NK-92 (cell line): ENCODE results near the gene EPYC.

ENCODE experiments used
- DNase-seq: peaks from one replicate; lab custom pipeline; 2025; ENCODE audit not compliant: unreplicated experiment; lab: John Stamatoyannopoulos, UW

The EPYC gene, protein sequence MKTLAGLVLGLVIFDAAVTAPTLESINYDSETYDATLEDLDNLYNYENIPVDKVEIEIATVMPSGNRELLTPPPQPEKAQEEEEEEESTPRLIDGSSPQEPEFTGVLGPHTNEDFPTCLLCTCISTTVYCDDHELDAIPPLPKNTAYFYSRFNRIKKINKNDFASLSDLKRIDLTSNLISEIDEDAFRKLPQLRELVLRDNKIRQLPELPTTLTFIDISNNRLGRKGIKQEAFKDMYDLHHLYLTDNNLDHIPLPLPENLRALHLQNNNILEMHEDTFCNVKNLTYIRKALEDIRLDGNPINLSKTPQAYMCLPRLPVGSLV

GRCh38 chr12:91004872-91005271, at the start of gene EPYC:
TSS of gene EPYC (minus strand) at chr12:91004972. CDS start at chr12:91002565, 2,407 bp downstream.
- DNase-seq: no peak

- no peak for DNase-seq
Measured at GRCh38 chr12:91053951-91054715, 49.4 kb upstream of the EPYC start.

DNA sequence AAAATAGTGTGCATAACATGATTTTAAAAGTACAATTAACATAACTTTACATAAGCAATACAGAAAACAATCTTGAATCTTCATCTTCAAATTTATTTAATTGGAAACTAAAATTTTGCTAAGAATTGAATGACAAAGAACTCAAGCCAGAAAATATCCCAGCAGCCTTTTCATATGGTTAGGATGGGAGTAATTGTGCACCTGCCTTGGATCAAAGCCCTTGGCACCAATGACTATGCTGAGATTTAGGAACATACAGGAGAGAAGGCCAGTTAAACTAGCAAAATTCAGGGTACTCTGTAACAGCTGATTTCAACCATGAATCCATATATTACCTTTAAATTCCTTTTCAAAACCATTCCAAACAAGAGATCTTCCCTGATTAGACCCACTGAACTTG, 47.3 kb upstream of the EPYC start:
- DNase-seq: no peak

DNA sequence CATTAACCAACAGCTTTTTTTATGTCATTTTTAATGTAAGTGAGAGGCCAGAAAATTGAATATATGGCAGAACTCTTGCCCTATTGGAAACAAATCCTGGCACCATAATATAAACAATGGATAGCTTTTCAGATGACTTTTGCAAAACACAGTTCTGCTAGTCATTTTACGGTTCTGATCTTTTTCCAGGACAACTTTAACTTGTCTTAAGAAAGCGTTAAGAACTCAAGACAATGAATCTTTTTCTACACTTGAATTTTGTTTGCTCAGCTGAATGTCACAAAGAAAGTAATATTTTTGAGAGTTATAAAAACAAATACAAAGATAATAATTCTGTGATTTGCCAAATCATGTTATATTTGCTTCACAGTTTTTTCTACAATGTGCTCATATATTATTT, 39.8 kb upstream of the EPYC start:
- DNase-seq: no peak

- DNase-seq: no peak
Measured at GRCh38 chr12:91043408-91043807, 38.6 kb upstream of the EPYC start.

DNA sequence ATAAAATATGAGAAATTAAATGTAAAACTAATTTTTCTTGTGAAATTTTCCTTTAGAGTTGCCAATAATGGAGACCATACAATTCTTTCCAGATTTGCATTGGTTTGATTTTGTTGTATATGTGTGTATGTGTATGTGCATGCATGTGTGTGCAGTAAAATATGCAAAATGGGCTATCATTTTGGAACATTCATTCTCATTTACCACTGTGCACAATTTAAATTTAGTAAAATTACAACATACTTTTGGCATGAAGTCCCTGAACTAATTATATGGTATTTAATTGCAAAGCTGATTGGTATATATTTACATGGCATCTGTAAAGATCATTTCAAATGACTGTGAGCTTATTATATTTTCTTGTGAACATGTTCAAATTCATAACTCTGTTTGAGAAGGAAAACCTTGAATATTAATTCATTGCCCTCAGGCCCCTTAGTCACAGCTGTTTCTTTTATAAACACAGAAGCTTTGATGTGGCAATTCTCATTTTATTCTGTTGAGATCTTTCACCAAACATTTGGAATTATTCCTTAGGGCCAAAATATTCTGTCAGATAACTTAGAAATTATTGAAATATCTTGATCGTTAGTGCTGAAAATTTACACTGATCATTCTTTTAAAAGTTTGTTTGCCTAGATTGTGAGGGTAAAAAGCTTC, 35.5 kb upstream of the EPYC start:
- DNase-seq: no peak

GRCh38 chr12:91037276-91037675, 32.5 kb upstream of the EPYC start:
- DNase-seq: no peak

- DNase-seq: no peak
Measured at GRCh38 chr12:91033251-91033650, 28.5 kb upstream of the EPYC start.

GRCh38 chr12:91023326-91024004, 18.7 kb upstream of the EPYC start:
- DNase-seq: no peak

GRCh38 chr12:91021076-91021475, 16.3 kb upstream of the EPYC start:
- DNase-seq: no peak

DNA sequence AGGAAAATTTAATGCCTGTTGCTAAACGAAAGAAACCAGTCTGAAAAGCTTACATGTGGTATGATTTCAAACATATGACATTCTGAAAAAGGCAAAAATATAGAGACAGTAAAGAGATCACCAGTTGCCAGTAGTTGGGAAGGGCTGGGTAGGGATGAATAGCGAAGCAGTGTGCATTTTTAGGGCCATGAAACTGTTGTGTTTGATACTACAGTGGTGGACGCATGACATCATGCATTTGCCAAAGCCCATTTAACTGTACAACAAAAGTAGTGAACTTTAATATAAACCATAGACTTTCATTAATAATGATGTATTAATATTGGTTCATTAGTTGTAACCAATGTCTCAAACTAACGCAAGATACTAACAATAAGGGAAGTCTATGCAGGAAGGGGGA, 14.7 kb upstream of the EPYC start:
- no peak for DNase-seq

DNA sequence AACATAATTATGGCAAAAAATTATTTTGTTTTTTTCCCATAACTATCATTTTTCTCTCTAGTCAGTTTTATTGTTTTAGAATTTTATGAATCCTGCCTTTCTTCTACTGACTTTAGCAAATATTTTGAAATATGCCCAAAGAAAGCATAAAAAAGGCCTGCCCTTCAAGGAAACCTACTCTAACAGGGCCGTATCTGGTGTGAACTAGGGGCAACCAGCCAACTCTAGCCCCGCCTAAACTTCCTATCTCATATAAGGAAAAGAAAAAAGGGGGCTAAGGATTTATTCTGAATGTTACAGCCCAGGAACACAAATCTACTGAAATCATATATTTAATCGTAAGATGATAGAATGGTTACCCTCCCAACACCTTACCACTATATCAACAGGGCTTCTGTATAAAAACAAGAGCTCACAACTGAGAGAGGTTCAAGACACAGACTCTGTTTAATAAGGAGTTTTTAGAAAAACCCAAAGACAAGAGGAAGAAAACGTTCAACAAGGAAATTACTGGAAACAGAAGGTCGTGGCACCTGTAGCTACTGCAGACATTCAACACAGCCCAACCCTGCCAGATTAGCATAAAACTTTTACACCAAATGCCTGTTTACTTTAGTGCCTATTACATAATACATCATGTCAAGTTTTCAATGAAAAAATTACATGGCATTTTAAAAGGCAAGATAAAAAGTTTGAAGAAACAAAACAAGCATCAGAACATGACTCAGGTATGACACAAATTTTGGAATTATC, 12.9 kb upstream of the EPYC start:
- no peak for DNase-seq

DNA sequence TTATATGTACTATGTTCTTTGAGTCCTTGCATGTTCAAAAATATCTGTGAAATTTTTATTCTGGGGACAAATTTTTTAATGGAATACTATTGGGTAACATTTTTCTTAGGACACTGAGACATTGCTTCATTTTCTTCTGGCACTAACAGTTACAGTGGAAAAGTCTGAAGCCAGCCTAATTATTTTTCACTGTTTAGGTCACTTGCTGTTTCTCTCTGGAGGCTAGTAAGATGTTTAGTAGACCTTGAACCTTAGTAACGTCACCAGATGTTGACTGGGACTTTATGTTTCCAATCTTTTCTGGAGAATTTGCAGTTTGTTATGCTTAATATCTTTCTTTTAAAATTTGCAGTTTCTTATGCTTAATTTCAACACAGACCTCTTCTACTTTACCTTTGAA, 12.3 kb upstream of the EPYC start:
- no peak for DNase-seq

GRCh38 chr12:91009319-91009950, 4.7 kb upstream of the EPYC start:
- no peak for DNase-seq

DNA sequence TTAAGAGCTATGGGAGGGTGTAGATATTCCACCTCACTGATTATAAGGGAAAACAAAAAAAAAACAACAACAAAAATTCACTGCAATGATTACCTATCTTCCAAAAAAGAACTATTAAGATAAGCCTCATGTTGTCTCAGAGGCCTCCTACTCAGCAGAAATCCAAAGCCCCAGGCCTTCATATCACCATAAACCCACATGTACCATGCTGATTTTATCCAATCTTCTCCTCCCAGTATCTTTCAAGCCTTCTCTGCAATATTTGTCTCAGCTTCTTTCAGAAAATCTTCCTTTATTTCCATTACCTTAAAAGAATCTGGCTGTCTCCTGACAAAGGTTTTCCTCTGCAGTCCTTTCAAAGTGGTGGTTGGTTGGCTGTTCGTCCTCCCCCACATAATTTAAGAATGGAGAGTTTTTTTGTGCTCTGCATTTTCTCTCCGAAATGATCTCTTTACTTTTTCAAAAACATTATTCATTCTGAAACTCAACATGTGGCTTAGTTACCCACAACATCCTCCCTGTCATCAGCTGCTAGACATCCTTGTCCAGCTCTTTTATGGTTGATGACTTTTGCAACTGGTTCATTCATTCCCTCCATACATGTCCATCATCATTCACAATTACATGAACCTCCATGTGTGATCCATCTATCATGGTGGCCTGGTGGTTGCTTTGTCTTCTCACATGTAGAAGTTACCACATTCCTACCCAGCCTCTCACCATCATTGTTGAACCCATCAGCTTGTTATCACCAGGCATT, 2.9 kb upstream of the EPYC start:
- no peak for DNase-seq

GRCh38 chr12:91003737-91004136, 1.0 kb downstream of the EPYC start:
- no peak for DNase-seq

DNA sequence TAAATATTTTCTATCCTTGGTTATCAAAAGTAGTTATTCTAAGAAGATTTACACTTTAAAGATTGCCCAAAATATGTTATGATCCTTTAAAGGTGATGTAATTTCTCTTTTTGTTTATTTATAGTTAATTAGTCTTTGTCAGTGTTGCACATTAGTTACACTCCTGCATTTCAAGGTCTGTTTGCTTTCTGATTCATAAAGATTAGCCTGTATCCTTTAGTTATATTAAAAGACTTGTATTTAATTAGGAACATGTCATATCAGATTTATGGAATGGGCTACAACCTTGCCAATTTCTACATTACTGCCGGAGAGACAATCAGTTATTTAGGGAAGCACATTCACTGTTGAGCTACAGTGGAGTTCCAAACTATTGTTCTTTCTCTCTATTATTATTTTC, 3.5 kb downstream of the EPYC start:
- DNase-seq: no peak

GRCh38 chr12:90999966-91000365, 4.8 kb downstream of the EPYC start:
- no peak for DNase-seq

DNA sequence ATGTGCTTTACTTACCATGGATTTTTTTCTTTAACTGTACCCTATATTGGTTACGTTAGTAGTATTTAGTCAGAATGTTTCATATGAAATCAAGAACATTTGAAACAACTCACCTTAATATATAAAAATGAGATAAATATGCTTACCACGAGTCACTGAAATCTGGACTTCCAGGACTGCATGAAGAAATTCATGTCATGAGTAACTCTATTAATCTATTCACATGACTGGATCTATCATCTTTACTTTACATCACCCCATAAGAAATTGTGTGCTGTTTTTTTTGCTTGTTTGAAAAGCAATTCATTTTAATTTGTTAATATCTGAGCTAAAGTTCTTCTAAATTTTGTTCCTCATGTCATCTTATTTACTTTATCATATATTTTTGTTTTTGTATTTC, 5.2 kb downstream of the EPYC start:
- DNase-seq: no peak

DNA sequence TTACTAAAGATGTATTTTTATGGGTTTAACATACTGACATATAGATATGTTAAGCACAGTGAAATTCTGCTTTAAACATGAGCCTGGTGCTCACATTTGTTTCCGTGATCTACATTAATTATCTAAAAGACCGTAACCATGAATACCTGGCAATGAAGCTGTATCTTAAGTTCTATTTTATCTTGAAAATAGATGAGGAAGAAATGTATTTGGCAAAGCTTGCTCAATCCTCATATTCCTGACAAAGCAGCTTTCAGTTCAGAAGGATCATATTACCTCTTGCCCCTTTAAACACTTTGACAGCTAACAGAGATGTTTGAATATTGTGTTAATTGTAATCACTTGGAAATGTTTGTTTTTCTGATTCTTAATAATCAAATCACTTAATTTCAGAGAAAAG, 9.8 kb downstream of the EPYC start:
- no peak for DNase-seq
